GM23248 (cell line): ENCODE measurements around the gene NPPB.

Experiments used
- EZH2 ChIP-seq: fragments of 200-600 bp; sonication (generic); IDR thresholded peaks from 2 replicates; pipeline ENCODE4 v1.6.1; 2018; ENCODE audit warnings: antibody characterized with exemption, mild to moderate bottlenecking; ENCODE audit not compliant: insufficient read depth, poor library complexity, severe bottlenecking
- EZH2phosphoT487 ChIP-seq: fragments of 200-600 bp; sonication (generic); IDR thresholded peaks from 2 replicates; pipeline ENCODE4 v1.6.1; 2018; ENCODE audit warnings: antibody characterized with exemption, moderate library complexity, mild to moderate bottlenecking, low read depth; ENCODE audit not compliant: insufficient read depth

GRCh38 chr1:11841245-11842153, 17.2 kb downstream of the NPPB start:
- TF ChIP-seq EZH2phosphoT487 (no peak), EZH2 (no peak)
